NCI-H128 (cell line): ENCODE measurements around the gene ALPL.

Experiments used
- DNase-seq: peaks from one replicate; lab custom pipeline; 2025; ENCODE audit not compliant: unreplicated experiment; lab: John Stamatoyannopoulos, UW

ALPL gene

DNA sequence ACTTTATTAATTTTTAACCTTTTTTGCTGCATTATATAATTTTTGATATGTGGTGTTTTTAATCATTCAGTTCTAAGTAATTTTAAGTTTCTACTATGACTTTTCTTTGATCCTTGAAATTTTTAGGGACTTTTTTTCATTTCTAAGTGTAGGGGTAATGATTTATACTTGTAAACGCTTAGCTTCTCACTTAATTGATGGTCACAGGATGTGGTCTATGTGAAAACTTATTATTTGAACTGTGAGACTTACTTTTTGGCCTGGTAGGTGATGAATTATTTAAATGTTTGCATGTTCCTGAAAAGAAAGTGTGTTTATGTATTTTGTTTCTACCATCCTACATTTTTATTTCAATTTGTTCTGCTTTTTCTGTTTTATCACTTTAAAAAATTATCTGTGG is 17.2 kb downstream of the ALPL start:
- no peak for DNase-seq

GRCh38 chr1:21530368-21531016 is 21.3 kb downstream of the ALPL start:
- no peak for DNase-seq

DNA sequence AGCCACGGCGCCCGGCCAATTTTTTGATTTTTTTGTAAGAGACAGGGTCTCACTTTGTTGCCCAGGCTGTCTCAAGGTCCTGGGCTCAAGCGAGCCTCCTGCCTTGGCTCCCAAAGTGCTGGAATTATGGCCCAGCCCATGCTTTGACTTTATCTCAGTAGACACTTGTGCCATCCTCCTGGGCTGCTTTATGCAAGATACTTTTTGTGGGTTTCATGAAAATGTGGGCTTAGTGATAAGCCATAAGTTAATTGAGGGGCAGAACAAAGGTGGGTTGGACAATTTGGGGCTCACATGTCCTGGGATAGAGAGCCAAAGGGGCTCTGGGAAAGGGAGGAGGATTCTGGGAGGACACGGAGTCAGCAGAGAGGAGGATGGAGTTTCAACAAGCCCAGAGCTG is 22.0 kb downstream of the ALPL start:
- DNase-seq: no peak

DNA sequence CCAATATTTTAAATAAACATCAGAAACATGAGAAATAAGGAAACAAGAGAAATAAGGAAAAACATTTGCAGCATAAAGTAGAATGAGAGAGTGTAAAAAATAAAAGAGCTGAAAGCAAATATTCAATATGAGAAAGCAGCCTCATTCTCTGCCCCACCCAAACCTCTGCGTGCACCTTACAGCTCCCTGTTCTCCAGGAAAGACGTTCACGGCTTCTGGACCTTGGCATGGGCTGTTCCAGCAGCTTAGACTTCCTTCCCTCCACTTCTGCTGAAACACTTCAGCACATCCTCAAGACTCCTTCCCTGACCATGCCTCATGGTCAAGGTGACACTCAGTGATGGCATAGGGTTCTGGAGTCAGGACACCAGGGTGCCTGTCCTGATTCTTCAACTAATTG is 23.3 kb downstream of the ALPL start:
- no peak for DNase-seq

DNA sequence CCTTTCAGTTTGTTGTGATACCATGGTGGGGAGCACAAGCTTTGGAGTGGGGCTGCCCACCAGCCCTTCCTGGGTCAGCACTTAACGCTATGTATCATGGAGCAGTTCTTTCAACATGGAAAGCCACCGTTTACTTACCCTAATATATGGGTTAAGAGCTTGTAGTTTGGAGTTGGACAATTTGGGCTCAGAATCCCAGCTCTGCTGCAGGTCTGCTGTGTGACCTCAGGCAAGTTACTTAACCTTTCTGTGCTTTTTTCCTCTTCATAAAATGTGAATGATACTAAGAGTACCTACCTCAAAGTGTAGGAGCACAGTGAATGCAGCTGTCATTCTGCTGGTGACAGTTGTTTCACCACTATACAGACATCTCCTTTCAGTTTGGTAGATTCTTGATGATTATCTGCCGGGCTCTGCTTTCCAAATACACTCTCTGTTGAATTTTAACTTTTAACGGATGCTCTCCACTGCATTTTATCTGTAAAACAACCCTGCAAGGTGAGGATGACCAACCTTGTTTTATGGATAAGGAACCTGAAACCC is 23.8 kb downstream of the ALPL start:
- DNase-seq: no peak

- DNase-seq: no peak
Observed at GRCh38 chr1:21534146-21534545, 24.9 kb downstream of the ALPL start.

GRCh38 chr1:21534674-21535378 is 25.6 kb downstream of the ALPL start:
- DNase-seq: no peak

- no peak for DNase-seq
Observed at GRCh38 chr1:21536218-21536617, 27.0 kb downstream of the ALPL start.

GRCh38 chr1:21537511-21537931 is 28.3 kb downstream of the ALPL start:
- no peak for DNase-seq

DNA sequence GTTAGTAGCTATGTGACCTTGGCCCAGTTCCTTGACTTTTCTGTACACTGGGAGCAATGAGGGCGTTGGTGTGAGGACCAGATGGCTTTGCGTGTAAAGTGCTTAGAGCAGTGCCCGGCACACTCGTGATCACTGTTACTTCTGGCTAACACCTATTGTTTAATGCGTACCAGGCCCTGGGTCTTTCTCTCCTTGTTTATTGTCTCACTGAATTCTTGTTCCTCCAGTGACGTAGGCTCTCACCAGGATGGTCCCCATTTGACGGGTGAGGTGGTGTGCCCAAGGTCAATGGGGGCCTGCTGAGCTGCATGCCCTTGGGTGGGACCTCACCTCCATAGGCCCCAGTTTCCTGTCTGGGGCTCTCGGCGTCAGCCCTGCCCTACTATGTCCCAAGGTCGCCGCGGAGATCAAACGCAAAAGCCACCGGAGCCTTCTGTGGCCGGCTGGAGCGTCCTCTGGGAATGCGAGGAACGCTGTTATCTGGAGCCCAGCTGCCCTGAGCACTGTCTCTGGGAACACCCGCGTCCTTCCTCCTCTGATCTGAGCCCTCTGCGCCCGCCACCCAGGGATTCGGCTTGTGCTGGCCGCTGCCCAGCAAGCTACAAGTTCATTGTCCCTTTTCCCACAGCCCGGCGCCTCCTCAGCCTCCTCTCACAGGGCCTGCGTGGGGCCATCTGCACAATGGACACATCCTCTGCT is 28.9 kb downstream of the ALPL start:
- no peak for DNase-seq

DNA sequence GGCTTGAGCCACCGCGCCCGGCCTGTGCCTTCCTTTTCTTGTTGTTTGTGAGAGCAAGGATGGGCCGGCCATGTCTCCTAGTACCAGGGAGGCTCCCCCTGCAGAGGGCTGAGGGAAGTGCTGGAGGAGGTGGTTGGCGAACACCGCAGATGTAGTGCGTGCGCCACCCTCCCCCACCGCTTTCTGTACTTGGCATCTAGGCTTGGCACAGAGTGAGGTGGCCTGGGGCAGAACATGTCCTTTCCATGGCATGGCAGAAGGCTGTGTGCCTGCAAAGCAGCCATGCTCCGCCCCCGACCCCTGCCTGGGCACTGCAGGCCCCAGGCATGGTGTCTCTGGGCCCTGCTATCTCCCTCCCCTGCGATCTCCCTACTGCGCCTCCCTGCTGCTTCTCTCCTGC is 30.7 kb downstream of the ALPL start:
- DNase-seq: no peak

DNA sequence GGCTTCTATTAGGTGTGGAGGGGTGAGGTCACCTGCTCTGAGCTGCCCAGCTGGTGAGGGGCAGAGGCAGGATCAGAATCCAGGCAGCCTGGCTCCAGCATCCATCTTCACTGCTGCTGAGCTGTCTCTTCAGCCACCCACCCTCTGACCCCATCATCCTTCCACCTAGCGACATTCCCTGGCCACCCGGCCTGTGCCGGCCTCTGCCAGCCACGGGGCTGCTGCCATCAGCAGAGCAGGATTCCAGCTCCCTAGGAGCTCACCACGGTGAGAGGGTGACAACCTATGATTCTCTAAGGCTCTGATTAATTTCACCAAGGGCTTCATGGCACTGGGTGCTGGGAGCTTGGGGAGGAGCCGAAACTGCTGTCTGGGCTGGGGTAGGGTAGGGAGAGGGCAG is 32.1 kb downstream of the ALPL start:
- DNase-seq: no peak

DNA sequence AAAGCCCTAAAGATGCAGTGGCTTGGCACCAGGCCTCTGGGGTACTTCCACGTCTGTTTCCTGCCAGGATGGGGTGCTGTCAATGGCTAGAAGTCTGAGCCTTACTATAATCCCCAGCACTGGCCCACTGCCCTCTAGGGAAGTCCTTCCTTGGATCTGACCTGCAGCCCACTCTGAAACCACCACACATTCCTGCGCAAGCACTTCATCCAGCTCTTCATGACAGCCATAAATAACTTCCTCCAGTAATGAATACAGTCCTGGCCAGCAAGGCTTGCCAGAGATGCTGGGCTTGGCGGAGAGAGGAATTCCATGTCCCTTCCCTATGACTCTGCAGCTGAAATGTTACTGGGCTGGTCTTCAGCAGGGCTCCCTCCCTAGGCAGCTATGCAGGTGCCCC is 32.6 kb downstream of the ALPL start:
- DNase-seq: no peak

- no peak for DNase-seq
Observed at GRCh38 chr1:21543598-21543997, 34.4 kb downstream of the ALPL start.

- no peak for DNase-seq
Observed at GRCh38 chr1:21544095-21544494, 34.9 kb downstream of the ALPL start.

- DNase-seq: no peak
Observed at GRCh38 chr1:21546122-21546825, 37.1 kb downstream of the ALPL start.

- no peak for DNase-seq
Observed at GRCh38 chr1:21547876-21548275, 38.7 kb downstream of the ALPL start.

- DNase-seq: no peak
Observed at GRCh38 chr1:21550097-21550496, 40.9 kb downstream of the ALPL start.

DNA sequence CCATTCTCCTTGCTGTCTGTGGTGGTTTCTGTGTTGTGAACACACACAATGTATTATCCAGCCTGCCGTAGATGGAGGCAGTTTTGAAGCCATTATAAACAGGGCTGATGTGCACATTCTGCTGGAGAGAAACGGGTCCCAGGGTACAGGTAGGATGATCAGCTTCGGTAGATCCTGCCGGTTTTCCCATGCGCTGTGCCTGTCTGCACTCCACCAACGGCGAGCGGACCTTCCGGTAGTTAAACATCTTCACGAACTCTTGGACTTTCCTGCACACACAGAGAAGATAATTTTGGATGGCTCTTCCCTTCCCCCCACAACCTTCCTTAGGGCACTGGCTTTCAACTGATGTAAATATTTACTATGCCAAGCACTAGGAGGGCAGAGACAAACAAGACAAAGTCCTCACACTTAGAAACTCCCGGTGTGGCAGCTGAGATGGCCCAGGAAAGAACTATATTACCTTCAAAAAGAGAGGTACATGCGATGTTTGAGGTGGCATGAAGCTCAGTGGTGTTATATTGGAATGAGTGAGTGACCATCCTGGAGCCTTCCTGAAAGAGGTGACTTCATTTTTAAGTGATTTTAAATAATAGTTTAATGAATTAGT is 41.7 kb downstream of the ALPL start:
- no peak for DNase-seq

GRCh38 chr1:21552715-21553114 is 43.5 kb downstream of the ALPL start:
- no peak for DNase-seq
